ENCODE measurements around the gene ESYT1. TPM values are rescaled to one million over a fixed set of nuclear protein-coding genes. Genes with fewer than 3 reads are reported as not detected.

The ESYT1 gene
- total and polyA plus RNA-seq, 4 donors: 41.0 to 93.5 (median 58.8) TPM

- TF ChIP-seq RAD21 (IDR thresholded peaks at IDR 0.05) (no peak), GABPA (IDR thresholded peaks at IDR 0.05 in 1 of 2, conservative IDR thresholded peaks at IDR 0.05 in 1 of 2) (no peak), HNF4A (conservative IDR thresholded peaks at IDR 0.05) (no peak), YY1 (IDR thresholded peaks at IDR 0.05) (no peak), NR2F2 (IDR thresholded peaks at IDR 0.05) (no peak), REST (IDR thresholded peaks at IDR 0.05) (no peak), FOXA1 (IDR thresholded peaks at IDR 0.05) (no peak), ATF3 (IDR thresholded peaks at IDR 0.05) (no peak), EGR1 (IDR thresholded peaks at IDR 0.05; ENCODE audit: low read depth in 2 of 2) (no peak), CTCF (IDR thresholded peaks at IDR 0.05; ENCODE audit: low read depth, low read length, missing input control) (no peak), FOXA2 (IDR thresholded peaks at IDR 0.05) (no peak), ZBTB33 (IDR thresholded peaks at IDR 0.05) (no peak), MAX (IDR thresholded peaks at IDR 0.05) (no peak), SP1 (IDR thresholded peaks at IDR 0.05) (no peak), TAF1 (conservative IDR thresholded peaks at IDR 0.05) (no peak), JUND (IDR thresholded peaks at IDR 0.05) (no peak), RXRA (IDR thresholded peaks at IDR 0.05) (no peak), HNF4G (IDR thresholded peaks at IDR 0.05) (no peak)
- H3K27me3 ChIP-seq (ENCODE audit: control insufficient read depth in 4 of 4, insufficient read depth in 4 of 4, low read length in 3 of 4): no peaks in the 10 kb centered on the region
- no peak overlapping the region for H3K27ac ChIP-seq (ENCODE audit: low read depth in 1 of 2, low read length in 2 of 2)
- peaks cover 11 to 40% (median 31%) of the 10 kb centered on the region in 4 donors for H3K36me3 ChIP-seq (ENCODE audit: control insufficient read depth in 4 of 4, insufficient read depth in 3 of 4, low read depth in 1 of 4, low read length in 3 of 4)
- no peaks in the 10 kb centered on the region for H3K9me3 ChIP-seq (ENCODE audit: control insufficient read depth in 4 of 4, low read length in 3 of 4)
- 100% methylated on average over 1 of the region's 1 CpG for WGBS
- no peak overlapping the region for H3K9ac ChIP-seq (ENCODE audit: low read depth in 1 of 2, low read length in 2 of 2)
- H3K4me3 ChIP-seq (ENCODE audit: low read depth in 1 of 3, low read length in 3 of 3): no peak overlapping the region
- H3K4me1 ChIP-seq (ENCODE audit: control insufficient read depth in 4 of 4, insufficient read depth in 4 of 4, low read length in 3 of 4): peaks cover 5 to 16% (median 7%) of the 10 kb centered on the region in 4 donors
- no peak for DNase-seq (ENCODE audit: low spot score)
These were observed 14.0 kb upstream of the ESYT1 start for GRCh38 chr12:56114084-56114483.

Measured in liver (tissue), 9 donors.